SW480 (cell line): ENCODE measurements around the gene NDUFA3.
A peak's percentile ranks its signal among the peaks of the same experiment; 100 is the strongest.

Experiments used
- DNase-seq: peaks from one replicate; pipeline ENCODE4 v3.0.0-alpha.2; 2016; ENCODE audit warnings: low spot score

Gene NDUFA3

GRCh38 chr19:54107876-54108490, 5.3 kb downstream of the NDUFA3 start:
- DNase-seq = no peak

- DNase-seq = no peak
Measured at GRCh38 chr19:54108496-54108895, 5.8 kb downstream of the NDUFA3 start.

- DNase-seq = no peak
Measured at GRCh38 chr19:54109651-54110050, 7.0 kb downstream of the NDUFA3 start.

GRCh38 chr19:54114340-54115108, 11.9 kb downstream of the NDUFA3 start:
- DNase-seq = peak; percentile 61

- peak; percentile 99 for DNase-seq
Measured at GRCh38 chr19:54115109-54116063, 12.7 kb downstream of the NDUFA3 start, which contains the start of the genes PRPF31 and TFPT. Gene PRPF31 (plus strand): TSS chr19:54115754. CDS start chr19:54118279, 2,525 bp downstream. Gene TFPT (minus strand): TSS chr19:54115657. CDS start chr19:54115269, 388 bp downstream.

GRCh38 chr19:54121259-54121658, 18.6 kb downstream of the NDUFA3 start:
- DNase-seq = no peak

- no peak for DNase-seq
Measured at GRCh38 chr19:54123682-54124081, 21.0 kb downstream of the NDUFA3 start.

- no peak for DNase-seq
Measured at GRCh38 chr19:54124393-54124792, 21.7 kb downstream of the NDUFA3 start.

- no peak for DNase-seq
Measured at GRCh38 chr19:54125713-54126112, 23.1 kb downstream of the NDUFA3 start.

GRCh38 chr19:54127688-54128440, 25.2 kb downstream of the NDUFA3 start:
- DNase-seq = no peak

- DNase-seq = no peak
Measured at GRCh38 chr19:54128441-54128725, 25.7 kb downstream of the NDUFA3 start.

- DNase-seq = no peak
Measured at GRCh38 chr19:54128796-54129616, 26.4 kb downstream of the NDUFA3 start.

- no peak for DNase-seq
Measured at GRCh38 chr19:54129617-54129996, 27.0 kb downstream of the NDUFA3 start.

- DNase-seq = no peak
Measured at GRCh38 chr19:54133312-54133956, 30.8 kb downstream of the NDUFA3 start.

- DNase-seq = no peak
Measured at GRCh38 chr19:54133957-54134590, 31.4 kb downstream of the NDUFA3 start.

GRCh38 chr19:54136086-54136863, 33.6 kb downstream of the NDUFA3 start:
- DNase-seq = peak; percentile 50

- peak; percentile 100 for DNase-seq
Measured at GRCh38 chr19:54136864-54137698, 34.4 kb downstream of the NDUFA3 start.
